Liver (tissue), 9 donors: ENCODE measurements around the gene TJP3. TPM values are rescaled to one million over a fixed set of nuclear protein-coding genes. Genes with fewer than 3 reads are reported as not detected.

ENCODE experiments used
- DNase-seq: peaks from one replicate; pipeline ENCODE4 v3.0.0-alpha.2; 2017; ENCODE audit warnings: low spot score
- H3K27ac ChIP-seq, 2 donors: one replicate each; pipeline ENCODE4 v1.7.0; 2013; ENCODE audit warnings: inconsistent platforms in 2 of 2, low read length in 2 of 2, control low read depth in 1 of 2, low read depth in 1 of 2, mild to moderate bottlenecking in 1 of 2
- H3K27me3 ChIP-seq, 4 donors: one replicate each; pipeline versions ENCODE4 v1.6.1 to v1.7.0; 2013; ENCODE audit warnings: low read length in 3 of 4, inconsistent platforms in 1 of 4, mild to moderate bottlenecking in 1 of 4, moderate library complexity in 1 of 4; ENCODE audit not compliant: control insufficient read depth in 4 of 4, insufficient read depth in 4 of 4
- H3K36me3 ChIP-seq, 4 donors: one replicate each; pipeline versions ENCODE4 v1.6.1 to v1.7.0; 2013; ENCODE audit warnings: low read length in 3 of 4, mild to moderate bottlenecking in 3 of 4, low read depth in 1 of 4, moderate library complexity in 1 of 4; ENCODE audit not compliant: control insufficient read depth in 4 of 4, insufficient read depth in 3 of 4
- H3K4me1 ChIP-seq, 4 donors: one replicate each; pipeline versions ENCODE4 v1.6.1 to v1.7.0; 2013; ENCODE audit warnings: low read length in 3 of 4, mild to moderate bottlenecking in 3 of 4, moderate library complexity in 1 of 4; ENCODE audit not compliant: control insufficient read depth in 4 of 4, insufficient read depth in 4 of 4
- H3K4me3 ChIP-seq, 3 donors: one replicate each; pipeline versions ENCODE4 v1.6.1 to v1.7.0; 2013; ENCODE audit warnings: low read length in 3 of 3, control low read depth in 1 of 3, low read depth in 1 of 3, mild to moderate bottlenecking in 1 of 3
- H3K9ac ChIP-seq, 2 donors: one replicate each; pipeline ENCODE4 v1.7.0; 2013; ENCODE audit warnings: low read length in 2 of 2, mild to moderate bottlenecking in 2 of 2, moderate library complexity in 2 of 2, control low read depth in 1 of 2, low read depth in 1 of 2
- H3K9me3 ChIP-seq, 4 donors: one replicate each; pipeline versions ENCODE4 v1.6.1 to v1.7.0; 2013; ENCODE audit warnings: low read length in 3 of 4; ENCODE audit not compliant: control insufficient read depth in 4 of 4
- ATF3 ChIP-seq: IDR thresholded peaks from 2 replicates; pipeline ENCODE4 v1.6.1; 2016; ENCODE audit warnings: antibody characterized with exemption
- CTCF ChIP-seq: fragments of 150-350 bp; IDR thresholded peaks from 2 replicates; pipeline ENCODE4 v1.5.1; 2017; ENCODE audit warnings: improper control_type of control experiment, low read depth, low read length; ENCODE audit not compliant: missing input control
- EGR1 ChIP-seq, 2 donors: IDR thresholded peaks; 2 replicates each; pipeline ENCODE4 v1.6.1; 2016 to 2018; ENCODE audit warnings: antibody characterized with exemption in 2 of 2, low read depth in 2 of 2
- FOXA1 ChIP-seq: IDR thresholded peaks from 2 replicates; pipeline ENCODE4 v1.6.1; 2016; ENCODE audit warnings: antibody characterized with exemption
- FOXA2 ChIP-seq: IDR thresholded peaks from 2 replicates; pipeline ENCODE4 v1.6.1; 2016; ENCODE audit warnings: antibody characterized with exemption
- GABPA ChIP-seq, 2 donors: IDR thresholded peaks in 1 of 2; conservative IDR thresholded peaks in 1 of 2; 2 replicates each; pipeline ENCODE4 v1.6.1; 2016; ENCODE audit warnings: antibody characterized with exemption in 2 of 2, mild to moderate bottlenecking in 1 of 2, moderate library complexity in 1 of 2
- HNF4A ChIP-seq, 2 donors: conservative IDR thresholded peaks; 2 replicates each; pipeline ENCODE4 v1.6.1; 2016; ENCODE audit warnings: antibody characterized with exemption in 2 of 2, mild to moderate bottlenecking in 2 of 2
- HNF4G ChIP-seq: IDR thresholded peaks from 2 replicates; pipeline ENCODE4 v1.6.1; 2016; ENCODE audit warnings: antibody characterized with exemption
- JUND ChIP-seq, 2 donors: IDR thresholded peaks; 2 replicates each; pipeline ENCODE4 v1.6.1; 2016; ENCODE audit warnings: antibody characterized with exemption in 2 of 2
- MAX ChIP-seq: IDR thresholded peaks from 2 replicates; pipeline ENCODE4 v1.6.1; 2016; ENCODE audit warnings: antibody characterized with exemption
- NR2F2 ChIP-seq: IDR thresholded peaks from 2 replicates; pipeline ENCODE4 v1.6.1; 2016; ENCODE audit warnings: antibody characterized with exemption
- RAD21 ChIP-seq, 2 donors: IDR thresholded peaks; 2 replicates each; pipeline ENCODE4 v1.6.1; 2016; ENCODE audit warnings: antibody characterized with exemption in 2 of 2, mild to moderate bottlenecking in 2 of 2
- REST ChIP-seq: IDR thresholded peaks from 2 replicates; pipeline ENCODE4 v1.6.1; 2016; ENCODE audit warnings: antibody characterized with exemption, mild to moderate bottlenecking
- RXRA ChIP-seq, 2 donors: IDR thresholded peaks; 2 replicates each; pipeline ENCODE4 v1.6.1; 2017 to 2018; ENCODE audit warnings: antibody characterized with exemption in 2 of 2, mild to moderate bottlenecking in 1 of 2
- SP1 ChIP-seq: IDR thresholded peaks from 2 replicates; pipeline ENCODE4 v1.6.1; 2018; ENCODE audit warnings: antibody characterized with exemption, mild to moderate bottlenecking
- TAF1 ChIP-seq: conservative IDR thresholded peaks from 2 replicates; pipeline ENCODE4 v1.6.1; 2016; ENCODE audit warnings: antibody characterized with exemption, mild to moderate bottlenecking
- YY1 ChIP-seq: IDR thresholded peaks from 2 replicates; pipeline ENCODE4 v1.6.1; 2016; ENCODE audit warnings: antibody characterized with exemption, mild to moderate bottlenecking
- ZBTB33 ChIP-seq: IDR thresholded peaks from 2 replicates; pipeline ENCODE4 v1.6.1; 2016; ENCODE audit warnings: antibody characterized with exemption
- WGBS: extraction: QIAGEN DNeasy Blood & Tissue Kit; methylation state at CpG from one replicate; pipeline ENCODE4 v1.1.7; 2013; 5-methylcytosine and 5-hydroxymethylcytosine counted together
- polyA plus RNA-seq, 2 donors: library from polyadenylated mRNA; stranded (reverse) in 1 of 2; unstranded in 1 of 2; fragments of 200-250 nt in 1 of 2; fragments of >200 nt in 1 of 2; fragmentation: Nextera tagmentation in 1 of 2; extraction: Ambion mirVana in 1 of 2; gene quantifications; one replicate each; pipeline versions ENCODE4 v1.2.1 to v1.2.3, GENCODE V29; 2013 to 2015
- total RNA-seq, 2 donors: library from RNA; depleted of rRNA; stranded (reverse); fragments of >200 nt; gene quantifications; one replicate each; pipeline ENCODE4 v1.2.3, GENCODE V29; 2014
- donor health status: healthy.
- donor health status: healthy.
- donor health status: healthy.
- donor health status: healthy.
- donor health status: healthy.

The TJP3 gene
- total and polyA plus RNA-seq, 4 donors = 6.0 to 9.8 (median 6.7) TPM

- no peak for TF ChIP-seq ZBTB33
- no peak for TF ChIP-seq GABPA (IDR thresholded peaks at IDR 0.05 in 1 of 2, conservative IDR thresholded peaks at IDR 0.05 in 1 of 2)
- TF ChIP-seq FOXA2 = no peak
- no peak for TF ChIP-seq MAX
Measured at GRCh38 chr19:3661284-3662238, 46.6 kb upstream of the TJP3 start (continued).

GRCh38 chr19:3663838-3664237, 44.3 kb upstream of the TJP3 start:
- no peak overlapping the region for H3K27ac ChIP-seq
- H3K9me3 ChIP-seq = no peaks in the 10 kb centered on the region
- H3K9ac ChIP-seq = no peak overlapping the region
- TF ChIP-seq CTCF (no peak), TAF1 (no peak), EGR1 (IDR thresholded peaks at IDR 0.05; ENCODE audit: low read depth in 2 of 2) (no peak), NR2F2 (no peak), HNF4A (conservative IDR thresholded peaks at IDR 0.05) (no peak), RAD21 (IDR thresholded peaks at IDR 0.05) (no peak), ATF3 (no peak), JUND (IDR thresholded peaks at IDR 0.05) (no peak), HNF4G (no peak), MAX (no peak), RXRA (IDR thresholded peaks at IDR 0.05) (no peak), FOXA2 (no peak), FOXA1 (no peak), GABPA (IDR thresholded peaks at IDR 0.05 in 1 of 2, conservative IDR thresholded peaks at IDR 0.05 in 1 of 2) (no peak), SP1 (no peak), REST (no peak), ZBTB33 (no peak), YY1 (no peak)
- H3K4me3 ChIP-seq = no peak overlapping the region
- H3K36me3 ChIP-seq = peaks cover 0 to 15% (median 3%) of the 10 kb centered on the region in 4 donors
- WGBS = 95% methylated on average over 18 of the region's 18 CpGs
- no peaks in the 10 kb centered on the region for H3K27me3 ChIP-seq
- peaks cover 0 to 20% (median 12%) of the 10 kb centered on the region in 4 donors for H3K4me1 ChIP-seq
- no peak for DNase-seq
